Erythroblast (primary cell): Measurements from ENCODE around the gene EIF5A2.

Experiments used
- GATA1 ChIP-seq: IDR thresholded peaks from 2 replicates; pipeline ENCODE4 v1.6.1; 2011; ENCODE audit warnings: low read depth, mild to moderate bottlenecking, control low read depth, low read length, moderate library complexity
- POLR2A ChIP-seq: IDR thresholded peaks from 2 replicates; pipeline ENCODE4 v1.6.1; 2011; ENCODE audit warnings: mild to moderate bottlenecking, low read length

- TF ChIP-seq POLR2A (peak; percentile 46), GATA1 (no peak)
These were observed 43.0 kb downstream of the EIF5A2 start for GRCh38 chr3:170865209-170866094.
